SJSA1 (cell line): ENCODE results near the gene DNAI2. TPM values are rescaled to one million over a fixed set of nuclear protein-coding genes. Genes with fewer than 3 reads are reported as not detected.

Source experiments
- DNase-seq, 2 experiments: peaks; one replicate each; pipeline ENCODE4 v3.0.0-alpha.2; 2015 to 2020; ENCODE audit warnings: low spot score in 2 of 2, low read depth in 1 of 2
- H3K27ac ChIP-seq: fragments of 250-450 bp; sonication (Bioruptor Pico); 2 replicates; pipeline ENCODE4 v1.5.1; 2020; ENCODE audit warnings: mild to moderate bottlenecking, moderate library complexity
- H3K27me3 ChIP-seq: fragments of 250-450 bp; sonication (Bioruptor Pico); replicated peaks from 2 replicates; pipeline ENCODE4 v1.5.1; 2020; ENCODE audit warnings: mild to moderate bottlenecking, moderate library complexity
- H3K36me3 ChIP-seq: fragments of 250-450 bp; sonication (Bioruptor Pico); 2 replicates; pipeline ENCODE4 v1.5.1; 2020; ENCODE audit warnings: mild to moderate bottlenecking
- H3K4me1 ChIP-seq: fragments of 250-450 bp; sonication (Bioruptor Pico); replicated peaks from 2 replicates; pipeline ENCODE4 v1.6.1; 2021; ENCODE audit warnings: mild to moderate bottlenecking
- H3K4me3 ChIP-seq: fragments of 250-450 bp; sonication (Bioruptor Pico); 2 replicates; pipeline ENCODE4 v1.5.1; 2020; ENCODE audit warnings: mild to moderate bottlenecking
- H3K9me3 ChIP-seq: fragments of 250-450 bp; sonication (Bioruptor Pico); replicated peaks from 2 replicates; pipeline ENCODE4 v1.5.1; 2020; ENCODE audit warnings: mild to moderate bottlenecking
- total RNA-seq: library from RNA; depleted of rRNA; stranded (reverse); fragments of >200 nt; shearing (Covaris generic); gene quantifications from 2 replicates; pipeline ENCODE4 v1.2.3, GENCODE V29; 2014

The DNAI2 gene
- total RNA-seq, 1 experiment from 2014 or later = not detected

DNA sequence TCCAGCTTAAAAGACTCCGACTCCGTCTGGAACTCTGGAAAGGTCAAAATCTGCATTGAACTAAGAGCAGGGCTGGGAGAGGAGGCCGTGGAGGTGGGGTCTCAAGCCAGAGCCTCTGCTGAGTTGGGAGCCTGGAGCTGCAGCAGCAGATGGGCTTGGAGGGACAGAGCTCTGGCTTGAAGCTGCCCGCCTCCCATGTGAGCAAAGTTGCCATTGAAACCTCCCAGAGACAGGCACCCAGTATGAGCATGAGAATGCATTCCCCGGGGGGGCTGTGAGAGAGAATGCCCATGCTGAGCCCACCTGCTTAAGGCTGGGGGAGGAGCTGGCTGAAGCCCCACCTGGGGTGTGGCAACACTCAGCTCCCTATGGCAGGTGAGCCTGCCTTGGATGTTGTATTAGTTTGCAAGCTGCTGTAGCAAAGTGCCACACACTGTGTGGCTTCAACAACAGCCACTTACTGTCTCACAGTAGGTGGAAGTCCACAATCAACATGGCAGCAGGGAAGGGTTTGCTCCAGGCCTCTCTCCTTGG is 61.6 kb downstream of the DNAI2 start:
- Histone ChIP-seq H3K9me3 (no peaks in the 10 kb centered on the region), H3K4me3 (no peak overlapping the region), H3K4me1 (no peaks in the 10 kb centered on the region), H3K27me3 (peaks cover 74% of the 10 kb centered on the region), H3K36me3 (no peaks in the 10 kb centered on the region), H3K27ac (no peak overlapping the region)
- DNase-seq = no peak

- no peaks in the 10 kb centered on the region for H3K4me1 ChIP-seq
- no peaks in the 10 kb centered on the region for H3K9me3 ChIP-seq
- H3K36me3 ChIP-seq = no peaks in the 10 kb centered on the region
- DNase-seq = no peak
- no peak overlapping the region for H3K4me3 ChIP-seq
- peaks cover 78% of the 10 kb centered on the region for H3K27me3 ChIP-seq
- H3K27ac ChIP-seq = no peak overlapping the region
These were observed 62.3 kb downstream of the DNAI2 start for GRCh38 chr17:74336307-74336706.

DNA sequence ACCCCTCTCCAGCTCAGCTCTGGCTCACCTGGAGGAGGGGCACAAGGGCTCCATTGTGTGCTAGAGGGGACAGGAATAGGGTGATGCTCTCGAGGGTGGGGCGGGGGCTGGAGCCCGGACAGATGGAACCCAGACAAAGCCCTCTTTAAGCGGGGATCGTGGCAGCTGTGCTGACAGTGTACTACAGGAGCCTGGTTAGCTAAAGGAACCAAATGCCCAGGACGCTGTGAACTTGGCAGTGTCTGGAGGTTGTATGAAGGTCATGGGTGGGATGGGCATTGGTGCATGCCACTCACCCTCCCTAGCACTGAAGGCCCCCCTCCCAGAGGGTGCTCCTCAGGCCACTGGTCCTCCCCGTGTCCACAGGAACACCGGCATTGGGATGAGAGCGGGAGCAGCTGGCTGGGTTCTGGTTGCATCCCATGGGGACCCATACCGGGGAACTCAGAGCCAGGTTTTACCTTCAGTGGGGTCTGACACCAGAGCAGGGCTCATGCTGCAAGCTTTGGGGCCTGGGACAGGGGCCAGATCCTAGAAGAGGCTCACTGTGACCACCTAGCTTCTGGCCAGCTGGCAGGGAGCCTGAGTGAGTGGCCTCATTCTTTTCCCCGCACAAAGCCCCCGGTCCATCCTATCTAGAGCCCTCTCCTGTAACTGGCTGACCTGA is 63.9 kb downstream of the DNAI2 start:
- no peak for DNase-seq
- Histone ChIP-seq H3K9me3 (no peaks in the 10 kb centered on the region), H3K4me3 (no peak overlapping the region), H3K36me3 (no peaks in the 10 kb centered on the region), H3K4me1 (no peaks in the 10 kb centered on the region), H3K27ac (no peak overlapping the region), H3K27me3 (peaks cover 74% of the 10 kb centered on the region)

GRCh38 chr17:74339537-74340195 is 65.6 kb downstream of the DNAI2 start:
- Histone ChIP-seq H3K27ac (no peak overlapping the region), H3K36me3 (no peaks in the 10 kb centered on the region), H3K4me3 (no peak overlapping the region), H3K9me3 (no peaks in the 10 kb centered on the region), H3K27me3 (peaks cover 83% of the 10 kb centered on the region), H3K4me1 (no peaks in the 10 kb centered on the region)
- DNase-seq = no peak

DNA sequence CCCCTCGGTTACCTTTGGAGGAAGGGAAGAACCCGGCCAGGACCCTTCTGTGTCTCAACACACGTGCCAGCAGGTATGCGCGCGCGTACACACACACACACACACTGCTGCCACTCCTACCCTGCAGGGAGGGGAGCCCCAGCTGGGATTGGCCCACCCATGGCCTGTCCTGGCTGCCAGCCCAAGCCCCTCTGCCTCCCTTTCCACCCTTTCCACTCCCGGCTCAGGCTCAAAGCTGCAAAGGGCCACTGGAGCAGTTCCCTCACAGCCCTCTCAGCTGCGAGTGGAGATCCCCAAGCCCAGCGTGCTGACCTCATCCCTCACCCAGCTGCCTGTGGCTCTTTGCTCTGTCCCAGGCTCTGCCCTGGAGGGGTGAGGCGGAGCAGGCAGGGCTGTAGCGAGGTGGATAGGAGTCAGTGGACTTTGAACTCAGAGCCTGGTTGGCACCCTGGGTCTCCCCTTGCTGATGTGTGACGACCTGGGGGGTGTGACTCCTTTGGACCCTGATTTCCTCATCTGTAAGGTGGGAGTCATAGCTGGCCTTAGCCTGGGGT is 66.5 kb downstream of the DNAI2 start:
- no peaks in the 10 kb centered on the region for H3K9me3 ChIP-seq
- no peak for DNase-seq
- H3K36me3 ChIP-seq = no peaks in the 10 kb centered on the region

GRCh38 chr17:74342224-74342623 is 68.2 kb downstream of the DNAI2 start:
- H3K27me3 ChIP-seq = peaks cover 86% of the 10 kb centered on the region
- H3K27ac ChIP-seq = no peak overlapping the region
- H3K4me1 ChIP-seq = no peaks in the 10 kb centered on the region
- no peaks in the 10 kb centered on the region for H3K36me3 ChIP-seq
- no peak overlapping the region for H3K4me3 ChIP-seq
- no peak for DNase-seq
- H3K9me3 ChIP-seq = no peaks in the 10 kb centered on the region

More for the DNA sequence above, 66.5 kb downstream of the DNAI2 start:
- H3K4me3 ChIP-seq = no peak overlapping the region
- peaks cover 86% of the 10 kb centered on the region for H3K27me3 ChIP-seq
- H3K4me1 ChIP-seq = no peaks in the 10 kb centered on the region
- H3K27ac ChIP-seq = no peak overlapping the region

GRCh38 chr17:74343121-74343520 is 69.1 kb downstream of the DNAI2 start:
- H3K4me3 ChIP-seq = no peak overlapping the region
- no peak for DNase-seq
- no peaks in the 10 kb centered on the region for H3K9me3 ChIP-seq
- peaks cover 87% of the 10 kb centered on the region for H3K27me3 ChIP-seq
- no peaks in the 10 kb centered on the region for H3K36me3 ChIP-seq
- H3K4me1 ChIP-seq = no peaks in the 10 kb centered on the region
- H3K27ac ChIP-seq = no peak overlapping the region

DNA sequence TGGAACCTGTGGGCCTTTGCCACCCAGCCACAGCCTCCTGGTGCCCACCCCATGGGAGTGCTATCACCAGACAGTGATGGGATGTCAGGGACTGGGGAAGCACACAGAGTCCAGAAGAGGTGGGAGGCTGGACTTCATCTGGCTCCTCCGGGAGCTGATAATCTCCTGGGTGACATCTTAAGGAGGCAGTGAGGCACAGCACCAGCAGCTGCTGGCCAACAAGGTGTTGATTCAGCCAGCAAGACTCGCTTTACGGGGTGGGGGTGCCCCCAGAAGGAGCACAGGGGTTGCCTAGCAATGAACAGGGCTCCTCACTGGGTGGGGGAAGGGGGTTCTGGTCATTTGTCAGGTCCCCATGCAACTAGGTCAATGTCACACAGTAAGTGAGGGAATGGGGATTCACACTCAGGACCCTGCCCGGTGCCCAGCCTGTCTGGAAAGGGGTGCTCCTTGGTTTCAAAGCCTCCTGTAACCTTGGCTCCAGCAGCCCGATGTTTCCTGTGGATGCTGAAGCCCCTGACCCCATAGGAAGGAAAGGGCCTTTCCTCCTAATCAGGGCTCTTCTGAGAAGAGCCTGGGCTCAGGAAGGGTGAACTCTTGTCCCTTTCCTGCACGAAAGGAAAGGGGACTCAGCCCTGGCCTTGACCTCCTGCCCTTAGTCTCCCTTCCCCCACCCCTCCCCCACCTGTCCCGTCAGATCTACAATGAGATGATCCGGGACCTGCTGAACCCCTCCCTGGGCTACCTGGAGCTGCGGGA is 69.7 kb downstream of the DNAI2 start:
- H3K4me3 ChIP-seq = no peak overlapping the region
- no peaks in the 10 kb centered on the region for H3K9me3 ChIP-seq
- no peaks in the 10 kb centered on the region for H3K4me1 ChIP-seq
- no peak for DNase-seq
- H3K27ac ChIP-seq = no peak overlapping the region
- H3K36me3 ChIP-seq = no peaks in the 10 kb centered on the region
- H3K27me3 ChIP-seq = peaks cover 87% of the 10 kb centered on the region

DNA sequence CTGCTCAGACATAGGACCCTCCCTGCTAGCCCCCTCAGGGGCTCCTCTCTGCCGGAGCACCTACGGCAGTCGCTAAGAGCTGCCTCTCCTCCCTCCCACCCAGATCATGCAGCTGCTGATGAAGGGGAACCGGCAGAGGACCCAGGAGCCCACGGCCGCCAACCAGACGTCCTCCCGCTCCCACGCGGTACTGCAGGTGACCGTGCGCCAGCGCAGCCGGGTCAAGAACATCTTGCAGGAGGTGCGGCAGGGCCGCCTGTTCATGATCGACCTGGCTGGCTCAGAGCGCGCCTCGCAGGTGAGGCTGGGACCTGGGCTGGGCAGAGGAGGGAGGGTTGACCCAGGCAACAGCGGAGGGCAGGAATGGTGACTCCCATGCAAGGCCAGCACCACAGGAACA is 70.6 kb downstream of the DNAI2 start:
- peaks cover 90% of the 10 kb centered on the region for H3K27me3 ChIP-seq
- H3K27ac ChIP-seq = no peak overlapping the region
- H3K9me3 ChIP-seq = no peaks in the 10 kb centered on the region
- no peaks in the 10 kb centered on the region for H3K4me1 ChIP-seq
- H3K36me3 ChIP-seq = no peaks in the 10 kb centered on the region
- no peak overlapping the region for H3K4me3 ChIP-seq
- no peak for DNase-seq

GRCh38 chr17:74345433-74346241 is 71.6 kb downstream of the DNAI2 start:
- Histone ChIP-seq H3K4me1 (no peaks in the 10 kb centered on the region), H3K27me3 (peaks cover 91% of the 10 kb centered on the region), H3K9me3 (no peaks in the 10 kb centered on the region), H3K36me3 (no peaks in the 10 kb centered on the region), H3K4me3 (no peak overlapping the region), H3K27ac (no peak overlapping the region)
- no peak for DNase-seq

GRCh38 chr17:74347646-74348045 is 73.6 kb downstream of the DNAI2 start:
- peaks cover 96% of the 10 kb centered on the region for H3K27me3 ChIP-seq
- H3K4me1 ChIP-seq = no peaks in the 10 kb centered on the region
- H3K27ac ChIP-seq = no peak overlapping the region
- H3K4me3 ChIP-seq = no peak overlapping the region
- H3K9me3 ChIP-seq = no peaks in the 10 kb centered on the region
- H3K36me3 ChIP-seq = no peaks in the 10 kb centered on the region
- DNase-seq = no peak

DNA sequence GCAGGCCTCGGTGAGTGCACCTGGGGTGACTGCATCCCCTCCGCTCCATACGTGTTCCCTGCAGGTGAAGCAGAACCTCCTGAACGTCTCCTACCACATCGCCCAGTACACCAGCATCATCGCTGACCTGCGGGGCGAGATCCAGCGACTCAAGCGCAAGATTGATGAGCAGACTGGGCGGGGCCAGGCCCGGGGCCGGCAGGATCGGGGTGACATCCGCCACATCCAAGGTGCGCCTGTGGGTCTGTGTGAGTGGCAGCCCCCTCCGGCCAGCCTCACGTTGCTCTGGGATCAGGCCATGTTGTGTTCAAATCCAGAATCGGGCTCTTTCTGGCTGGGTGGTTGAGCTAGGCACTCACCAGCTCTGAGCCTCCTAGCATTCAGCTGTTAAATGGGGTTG is 75.1 kb downstream of the DNAI2 start:
- H3K27me3 ChIP-seq = peaks cover 98% of the 10 kb centered on the region
- no peaks in the 10 kb centered on the region for H3K9me3 ChIP-seq
- no peak for DNase-seq
- H3K4me3 ChIP-seq = no peak overlapping the region
- H3K27ac ChIP-seq = no peak overlapping the region
- H3K4me1 ChIP-seq = no peaks in the 10 kb centered on the region
- no peaks in the 10 kb centered on the region for H3K36me3 ChIP-seq

- H3K4me3 ChIP-seq = no peak overlapping the region
- no peak overlapping the region for H3K27ac ChIP-seq
- H3K9me3 ChIP-seq = no peaks in the 10 kb centered on the region
- no peak for DNase-seq
- no peaks in the 10 kb centered on the region for H3K4me1 ChIP-seq
- H3K36me3 ChIP-seq = no peaks in the 10 kb centered on the region
- peaks cover 98% of the 10 kb centered on the region for H3K27me3 ChIP-seq
These were observed 76.5 kb downstream of the DNAI2 start for GRCh38 chr17:74350486-74350885.
